ENCODE data around the gene ABCC6. TPM values are rescaled to one million over a fixed set of nuclear protein-coding genes. Genes with fewer than 3 reads are reported as not detected.

The ABCC6 gene
- total RNA-seq, 4 donors from 2014 or later, result 0.20 to 7.0 (median 0.66) TPM

DNA sequence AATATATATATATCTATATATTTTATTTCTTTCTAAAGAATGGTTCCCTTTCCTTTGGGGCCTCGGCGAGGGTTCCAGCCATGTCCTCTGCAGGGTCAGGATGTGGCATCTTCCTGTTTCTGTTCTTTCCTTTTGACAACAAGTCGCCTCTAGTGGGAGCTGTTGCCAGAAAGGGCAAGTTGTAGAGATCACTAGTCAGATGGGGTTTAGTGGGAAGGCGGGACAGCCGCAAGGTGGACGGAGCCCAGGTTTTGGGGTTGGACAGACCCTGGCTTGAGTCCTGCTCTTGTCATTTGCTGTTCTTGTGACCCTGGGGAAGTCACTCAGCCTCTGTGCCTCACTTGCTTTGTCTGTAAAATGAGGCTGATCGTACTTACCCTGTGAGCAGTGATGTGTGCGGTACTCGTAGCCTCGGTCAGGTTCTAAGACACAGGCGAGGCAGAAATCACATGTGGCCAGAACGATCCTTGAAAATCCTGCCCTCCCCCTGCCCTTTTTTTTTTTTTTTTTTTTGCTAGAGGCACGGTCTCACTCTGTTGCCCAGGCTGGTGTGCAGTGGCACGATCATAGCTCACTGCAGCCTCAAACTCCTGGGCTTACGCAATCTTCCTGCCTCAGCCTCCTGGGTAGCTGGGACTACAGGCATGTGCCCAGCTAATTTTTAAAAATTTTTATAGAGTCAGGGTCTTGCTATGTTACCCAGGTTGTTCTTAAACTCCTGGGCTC lies 80.1 kb downstream of the ABCC6 start:
- H3K27ac ChIP-seq, result no peak overlapping the region
- no peak overlapping the region for H3K4me3 ChIP-seq
- no peaks in the 10 kb centered on the region for H3K27me3 ChIP-seq
- no peak for DNase-seq (ENCODE audit: low spot score in 2 of 2)
- no peak for TF ChIP-seq POLR2A (IDR thresholded peaks at IDR 0.05)
- WGBS, 2 donors, result 87 to 88% methylated on average over 15 of the region's 15 CpGs
- H3K4me1 ChIP-seq, result no peaks in the 10 kb centered on the region
- H3K36me3 ChIP-seq, result peaks cover 2 to 76% (median 20%) of the 10 kb centered on the region in 3 donors
- no peaks in the 10 kb centered on the region for H3K9me3 ChIP-seq

DNA sequence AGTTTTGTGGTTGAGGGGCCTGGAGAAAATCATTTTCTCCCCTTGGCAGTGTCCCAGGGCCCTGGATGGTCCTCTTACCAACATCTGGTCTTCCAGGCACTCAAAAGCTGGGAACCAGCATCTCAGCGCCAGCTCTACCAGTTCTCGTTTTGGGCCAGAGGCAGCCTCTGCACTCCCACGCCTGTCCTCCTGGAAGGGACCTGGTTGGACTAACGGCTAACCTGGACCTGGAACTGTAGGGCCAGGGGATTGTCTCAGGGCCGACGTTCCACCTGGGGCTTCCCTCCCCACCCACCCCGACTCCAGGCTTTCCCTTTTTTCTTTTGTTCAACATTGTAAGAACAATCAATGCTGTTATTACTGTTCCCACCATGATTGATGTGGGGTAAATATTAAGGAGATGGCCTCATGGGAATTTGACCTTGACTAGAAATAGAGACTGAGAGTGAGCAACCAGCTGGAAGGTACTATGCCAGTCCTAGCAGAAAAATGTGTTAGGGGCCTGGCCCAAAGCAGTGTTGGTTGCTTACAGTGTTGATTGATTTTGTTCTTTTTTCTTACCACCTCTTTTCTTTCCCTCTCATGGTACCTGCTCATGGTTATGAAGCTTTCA lies 81.4 kb downstream of the ABCC6 start:
- H3K27me3 ChIP-seq, result no peaks in the 10 kb centered on the region
- H3K4me1 ChIP-seq, result no peaks in the 10 kb centered on the region
- DNase-seq (ENCODE audit: low spot score in 2 of 2), result no peak
- peaks cover 2 to 87% (median 21%) of the 10 kb centered on the region in 3 donors for H3K36me3 ChIP-seq
- TF ChIP-seq POLR2A (IDR thresholded peaks at IDR 0.05) (no peak), EP300 (IDR thresholded peaks at IDR 0.05) (no peak)
- TF ChIP-seq, protein P1, sequence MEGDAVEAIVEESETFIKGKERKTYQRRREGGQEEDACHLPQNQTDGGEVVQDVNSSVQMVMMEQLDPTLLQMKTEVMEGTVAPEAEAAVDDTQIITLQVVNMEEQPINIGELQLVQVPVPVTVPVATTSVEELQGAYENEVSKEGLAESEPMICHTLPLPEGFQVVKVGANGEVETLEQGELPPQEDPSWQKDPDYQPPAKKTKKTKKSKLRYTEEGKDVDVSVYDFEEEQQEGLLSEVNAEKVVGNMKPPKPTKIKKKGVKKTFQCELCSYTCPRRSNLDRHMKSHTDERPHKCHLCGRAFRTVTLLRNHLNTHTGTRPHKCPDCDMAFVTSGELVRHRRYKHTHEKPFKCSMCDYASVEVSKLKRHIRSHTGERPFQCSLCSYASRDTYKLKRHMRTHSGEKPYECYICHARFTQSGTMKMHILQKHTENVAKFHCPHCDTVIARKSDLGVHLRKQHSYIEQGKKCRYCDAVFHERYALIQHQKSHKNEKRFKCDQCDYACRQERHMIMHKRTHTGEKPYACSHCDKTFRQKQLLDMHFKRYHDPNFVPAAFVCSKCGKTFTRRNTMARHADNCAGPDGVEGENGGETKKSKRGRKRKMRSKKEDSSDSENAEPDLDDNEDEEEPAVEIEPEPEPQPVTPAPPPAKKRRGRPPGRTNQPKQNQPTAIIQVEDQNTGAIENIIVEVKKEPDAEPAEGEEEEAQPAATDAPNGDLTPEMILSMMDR (IDR thresholded peaks at IDR 0.05), result no peak
- no peak overlapping the region for H3K27ac ChIP-seq
- H3K4me3 ChIP-seq, result no peak overlapping the region
- no peaks in the 10 kb centered on the region for H3K9me3 ChIP-seq
- 83 to 90% methylated on average over 6 to 7 of the region's 7 CpGs for WGBS, 2 donors

DNA sequence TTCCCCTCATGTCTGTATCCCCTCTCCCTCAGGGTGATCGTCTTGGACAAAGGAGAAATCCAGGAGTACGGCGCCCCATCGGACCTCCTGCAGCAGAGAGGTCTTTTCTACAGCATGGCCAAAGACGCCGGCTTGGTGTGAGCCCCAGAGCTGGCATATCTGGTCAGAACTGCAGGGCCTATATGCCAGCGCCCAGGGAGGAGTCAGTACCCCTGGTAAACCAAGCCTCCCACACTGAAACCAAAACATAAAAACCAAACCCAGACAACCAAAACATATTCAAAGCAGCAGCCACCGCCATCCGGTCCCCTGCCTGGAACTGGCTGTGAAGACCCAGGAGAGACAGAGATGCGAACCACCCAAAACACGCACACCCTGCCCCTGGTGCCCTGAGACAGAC lies 82.2 kb downstream of the ABCC6 start:
- Histone ChIP-seq H3K27me3 (no peaks in the 10 kb centered on the region), H3K9me3 (no peaks in the 10 kb centered on the region), H3K27ac (no peak overlapping the region), H3K4me3 (no peak overlapping the region), H3K4me1 (no peaks in the 10 kb centered on the region), H3K36me3 (peaks cover 2 to 87% (median 28%) of the 10 kb centered on the region in 3 donors)
- no peak for DNase-seq (ENCODE audit: low spot score in 2 of 2)
- no peak for TF ChIP-seq POLR2A (IDR thresholded peaks at IDR 0.05)
- TF ChIP-seq, protein P1 (IDR thresholded peaks at IDR 0.05), result no peak
- no peak for TF ChIP-seq EP300 (IDR thresholded peaks at IDR 0.05)
- WGBS, 2 donors, result 95 to 96% methylated on average over 11 of the region's 11 CpGs

DNA sequence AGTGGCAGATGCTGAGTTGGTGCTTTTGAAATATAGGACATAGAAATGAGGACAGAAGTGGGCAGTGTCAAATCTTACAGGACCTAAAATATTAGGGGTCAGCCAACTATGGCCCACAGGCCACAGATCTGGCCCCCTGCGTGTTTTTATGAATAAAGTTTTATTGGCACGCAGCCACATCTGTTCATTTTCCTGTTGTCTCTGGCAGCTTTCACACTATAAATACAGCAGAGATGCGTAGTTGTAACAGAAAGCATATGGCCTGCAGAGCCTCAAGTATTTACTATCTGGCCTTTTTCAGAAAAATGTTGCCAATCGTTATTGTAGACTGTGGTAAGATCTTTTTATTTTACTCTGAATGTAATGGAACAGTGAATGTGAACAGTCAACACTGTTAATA lies 82.8 kb downstream of the ABCC6 start:
- Histone ChIP-seq H3K4me1 (no peaks in the 10 kb centered on the region), H3K27me3 (no peaks in the 10 kb centered on the region), H3K9me3 (no peaks in the 10 kb centered on the region), H3K36me3 (peaks cover 2 to 89% (median 31%) of the 10 kb centered on the region in 3 donors), H3K4me3 (no peak overlapping the region), H3K27ac (no peak overlapping the region)
- DNase-seq (ENCODE audit: low spot score in 2 of 2), result no peak
- 70 to 71% methylated on average over 4 of the region's 4 CpGs for WGBS, 2 donors
- TF ChIP-seq POLR2A (IDR thresholded peaks at IDR 0.05) (no peak), EP300 (IDR thresholded peaks at IDR 0.05) (no peak)
- TF ChIP-seq, protein P1 (IDR thresholded peaks at IDR 0.05), result no peak

DNA sequence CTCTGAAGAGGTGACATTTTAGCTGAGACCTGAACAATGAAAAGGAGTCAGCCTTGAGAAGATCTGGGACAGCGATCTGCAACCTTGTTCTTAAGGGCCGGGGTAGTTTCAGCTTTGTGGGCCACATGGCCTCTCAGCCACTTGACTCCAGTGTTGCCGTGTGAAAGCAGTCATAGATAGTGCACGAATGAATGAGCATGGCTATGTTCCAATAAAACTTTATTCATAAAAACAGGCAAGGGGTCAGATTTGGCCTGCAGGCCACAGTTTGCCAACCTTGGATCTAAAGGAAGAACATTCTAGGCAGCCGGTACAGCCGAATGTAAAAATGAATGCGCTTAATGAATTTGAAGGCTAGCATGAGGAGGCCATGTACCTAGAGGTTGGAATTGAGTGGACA lies 83.5 kb downstream of the ABCC6 start:
- Histone ChIP-seq H3K4me1 (no peaks in the 10 kb centered on the region), H3K27me3 (no peaks in the 10 kb centered on the region), H3K9me3 (no peaks in the 10 kb centered on the region), H3K27ac (no peak overlapping the region), H3K36me3 (peaks cover 2 to 90% (median 31%) of the 10 kb centered on the region in 3 donors), H3K4me3 (no peak overlapping the region)
- TF ChIP-seq, protein P1 (IDR thresholded peaks at IDR 0.05), result no peak
- no peak for TF ChIP-seq POLR2A (IDR thresholded peaks at IDR 0.05)
- DNase-seq (ENCODE audit: low spot score in 2 of 2), result no peak
- WGBS, 2 donors, result 89 to 97% methylated on average over 7 of the region's 7 CpGs
